Kidney (tissue), 14 donors: ENCODE data around the gene ACSL5. TPM values are rescaled to one million over a fixed set of nuclear protein-coding genes. Genes with fewer than 3 reads are reported as not detected.

Experiments used
- DNase-seq, 5 donors: peaks; one replicate each; pipeline ENCODE4 v3.0.0-alpha.2; 2013 to 2020
- FAIRE-seq: peaks from 2 replicates; lab custom pipeline; 2012; peaks lifted over from hg19 to GRCh38; lab: Jason Lieb, UNC
- H3K27ac ChIP-seq, 2 donors: one replicate each; pipeline ENCODE4 v1.7.0; 2013; ENCODE audit warnings: low read depth in 2 of 2, low read length in 2 of 2, inconsistent platforms in 1 of 2
- H3K27me3 ChIP-seq: one replicate; pipeline ENCODE4 v1.7.1; 2013; ENCODE audit warnings: low read length, inconsistent platforms; ENCODE audit not compliant: control insufficient read depth, insufficient read depth
- H3K36me3 ChIP-seq, 3 donors: one replicate each; pipeline versions ENCODE4 v1.7.0 to v1.7.1; 2013; ENCODE audit warnings: low read length in 3 of 3, control low read depth in 1 of 3, inconsistent platforms in 1 of 3; ENCODE audit not compliant: insufficient read depth in 3 of 3, control insufficient read depth in 2 of 3
- H3K4me1 ChIP-seq, 3 donors: one replicate each; pipeline versions ENCODE4 v1.7.0 to v1.7.1; 2013; ENCODE audit warnings: low read length in 3 of 3, inconsistent platforms in 1 of 3, low read depth in 1 of 3; ENCODE audit not compliant: control insufficient read depth in 2 of 3, insufficient read depth in 2 of 3
- H3K4me3 ChIP-seq, 3 donors: one replicate each; pipeline versions ENCODE4 v1.7.0 to v1.8.1; 2013; ENCODE audit warnings: low read length in 3 of 3, control low read depth in 1 of 3, inconsistent platforms in 1 of 3
- H3K9ac ChIP-seq, 3 donors: one replicate each; pipeline versions ENCODE4 v1.7.0 to v1.7.1; 2013; ENCODE audit warnings: low read length in 3 of 3, control low read depth in 1 of 3, inconsistent platforms in 1 of 3
- H3K9me3 ChIP-seq, 3 donors: one replicate each; pipeline versions ENCODE4 v1.7.0 to v1.7.1; 2013; ENCODE audit warnings: low read length in 3 of 3, control low read depth in 1 of 3, inconsistent platforms in 1 of 3; ENCODE audit not compliant: control insufficient read depth in 2 of 3, insufficient read depth in 1 of 3
- intact Hi-C: fragments of 100-400 bp; cut with DNase I; formaldehyde crosslinking; loops from one replicate; pipeline ENCODE4 v1.11.1; 2022
- polyA plus RNA-seq: library from polyadenylated mRNA; stranded (reverse); fragments of 350-450 nt; fragmentation: Illumina TruSeq; extraction: RNeasy Lipid Tissue Mini Kit (QIAGEN cat#74804); gene quantifications from one replicate; pipeline ENCODE4 v1.2.3, GENCODE V29; 2014; ENCODE audit warnings: low read depth, low replicate concordance; ENCODE audit not compliant: insufficient read depth
- total RNA-seq: library from RNA; stranded (reverse); fragmentation: NEBNext Ultra II Directional; extraction: Animal tissue kit (Norgen Biotek cat#: 25700); gene quantifications from one replicate; pipeline ENCODE4 v1.2.1, GENCODE V29; 2021
- TF ChIP-seq, protein P1 (sequence below): IDR thresholded peaks from 3 replicates; pipeline ENCODE4 v1.5.1; 2012; ENCODE audit warnings: mild to moderate bottlenecking, moderate library complexity, borderline replicate concordance; ENCODE audit not compliant: insufficient read depth; ENCODE audit errors: extremely low read depth
- donor health status: control.
- donor health status: control.
- donor health status: control.
- donor health status: control.
- donor health status: control.
- donor health status: DM: yes; HTN: yes; CAD: no.
- donor health status: Normal renal cell carcinoma (clear cell type).

Gene ACSL5
- total and polyA plus RNA-seq, 2 donors from 2014 or later = 5.6 to 21.8 TPM

DNA sequence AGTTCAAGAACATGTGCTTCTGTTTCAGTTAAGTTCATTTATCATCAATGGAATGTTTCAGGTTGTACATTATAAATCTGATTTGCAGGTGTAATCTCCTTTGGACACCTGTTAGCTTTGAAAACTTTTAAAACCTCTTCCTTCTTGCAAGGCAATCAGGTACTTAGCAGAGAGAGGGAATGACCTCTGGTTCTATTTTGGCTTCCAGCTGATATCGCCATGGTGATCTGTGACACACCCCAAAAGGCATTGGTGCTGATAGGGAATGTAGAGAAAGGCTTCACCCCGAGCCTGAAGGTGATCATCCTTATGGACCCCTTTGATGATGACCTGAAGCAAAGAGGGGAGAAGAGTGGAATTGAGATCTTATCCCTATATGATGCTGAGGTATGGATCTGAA is 35.4 kb downstream of the ACSL5 start:
- Histone ChIP-seq H3K4me3 (no peak overlapping the region), H3K4me1 (no peaks in the 10 kb centered on the region), H3K36me3 (no peaks in the 10 kb centered on the region), H3K9me3 (no peaks in the 10 kb centered on the region), H3K9ac (no peak overlapping the region), H3K27ac (no peak overlapping the region), H3K27me3 (no peaks in the 10 kb centered on the region)
- FAIRE-seq (no peak), DNase-seq (no peak)
- intact Hi-C loops = no loop called here
- TF ChIP-seq, protein P1, sequence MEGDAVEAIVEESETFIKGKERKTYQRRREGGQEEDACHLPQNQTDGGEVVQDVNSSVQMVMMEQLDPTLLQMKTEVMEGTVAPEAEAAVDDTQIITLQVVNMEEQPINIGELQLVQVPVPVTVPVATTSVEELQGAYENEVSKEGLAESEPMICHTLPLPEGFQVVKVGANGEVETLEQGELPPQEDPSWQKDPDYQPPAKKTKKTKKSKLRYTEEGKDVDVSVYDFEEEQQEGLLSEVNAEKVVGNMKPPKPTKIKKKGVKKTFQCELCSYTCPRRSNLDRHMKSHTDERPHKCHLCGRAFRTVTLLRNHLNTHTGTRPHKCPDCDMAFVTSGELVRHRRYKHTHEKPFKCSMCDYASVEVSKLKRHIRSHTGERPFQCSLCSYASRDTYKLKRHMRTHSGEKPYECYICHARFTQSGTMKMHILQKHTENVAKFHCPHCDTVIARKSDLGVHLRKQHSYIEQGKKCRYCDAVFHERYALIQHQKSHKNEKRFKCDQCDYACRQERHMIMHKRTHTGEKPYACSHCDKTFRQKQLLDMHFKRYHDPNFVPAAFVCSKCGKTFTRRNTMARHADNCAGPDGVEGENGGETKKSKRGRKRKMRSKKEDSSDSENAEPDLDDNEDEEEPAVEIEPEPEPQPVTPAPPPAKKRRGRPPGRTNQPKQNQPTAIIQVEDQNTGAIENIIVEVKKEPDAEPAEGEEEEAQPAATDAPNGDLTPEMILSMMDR = no peak

DNA sequence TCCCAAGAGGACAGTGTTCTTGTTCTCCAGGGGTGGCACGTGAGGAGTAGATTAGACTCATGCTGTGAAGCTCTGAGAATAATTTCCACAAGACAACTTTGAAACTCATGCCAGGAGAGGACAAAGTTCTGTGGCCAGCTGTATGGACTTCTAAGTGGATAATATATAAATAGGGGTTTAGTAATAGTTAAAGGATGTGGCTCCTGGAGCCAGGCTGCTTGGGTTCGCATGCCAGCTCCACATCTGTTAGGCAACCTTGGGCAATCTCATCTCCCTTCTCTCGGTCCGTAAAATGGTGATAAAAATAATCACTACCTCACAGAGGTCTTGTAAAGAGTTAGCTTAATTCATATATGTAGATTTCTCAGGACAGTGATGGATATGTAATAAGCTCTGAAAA is 35.8 kb downstream of the ACSL5 start:
- Histone ChIP-seq H3K36me3 (no peaks in the 10 kb centered on the region), H3K9ac (no peak overlapping the region)
- FAIRE-seq = no peak

GRCh38 chr10:112412696-112413095 is 38.8 kb downstream of the ACSL5 start:
- DNase-seq = no peak
- Histone ChIP-seq H3K9ac (no peak overlapping the region), H3K36me3 (no peaks in the 10 kb centered on the region), H3K4me3 (no peak overlapping the region), H3K27ac (no peak overlapping the region), H3K4me1 (no peaks in the 10 kb centered on the region), H3K9me3 (no peaks in the 10 kb centered on the region), H3K27me3 (no peaks in the 10 kb centered on the region)
- intact Hi-C loops = no loop called here
- TF ChIP-seq, protein P1 = no peak
- FAIRE-seq = no peak

More for the DNA sequence above, 35.8 kb downstream of the ACSL5 start:
- no peaks in the 10 kb centered on the region for H3K27me3 ChIP-seq
- H3K4me3 ChIP-seq = no peak overlapping the region
- H3K4me1 ChIP-seq = no peaks in the 10 kb centered on the region
- intact Hi-C loops = no loop called here
- H3K9me3 ChIP-seq = no peaks in the 10 kb centered on the region
- TF ChIP-seq, protein P1 = no peak
- DNase-seq = no peak
- H3K27ac ChIP-seq = no peak overlapping the region

- Histone ChIP-seq H3K9me3 (no peaks in the 10 kb centered on the region), H3K36me3 (peaks cover 0 to 5% (median 0%) of the 10 kb centered on the region in 3 donors)
- FAIRE-seq = no peak
These were observed 47.8 kb downstream of the ACSL5 start for GRCh38 chr10:112421731-112422130.

More at GRCh38 chr10:112421731-112422130, 47.8 kb downstream of the ACSL5 start:
- no peak overlapping the region for H3K4me3 ChIP-seq
- TF ChIP-seq, protein P1 = no peak
- intact Hi-C loops = no loop called here
- no peak overlapping the region for H3K27ac ChIP-seq
- no peaks in the 10 kb centered on the region for H3K4me1 ChIP-seq
- H3K27me3 ChIP-seq = no peaks in the 10 kb centered on the region
- no peak overlapping the region for H3K9ac ChIP-seq
- no peak for DNase-seq
